Measurements from ENCODE around the gene OR4E2.
"Not testable (repeated sequence)": the region's sequence is repeated elsewhere in the genome, so short reads cannot be mapped to it uniquely, and the experiment has no call there.

OR4E2 gene, protein sequence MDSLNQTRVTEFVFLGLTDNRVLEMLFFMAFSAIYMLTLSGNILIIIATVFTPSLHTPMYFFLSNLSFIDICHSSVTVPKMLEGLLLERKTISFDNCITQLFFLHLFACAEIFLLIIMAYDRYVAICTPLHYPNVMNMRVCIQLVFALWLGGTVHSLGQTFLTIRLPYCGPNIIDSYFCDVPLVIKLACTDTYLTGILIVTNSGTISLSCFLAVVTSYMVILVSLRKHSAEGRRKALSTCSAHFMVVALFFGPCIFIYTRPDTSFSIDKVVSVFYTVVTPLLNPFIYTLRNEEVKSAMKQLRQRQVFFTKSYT

GRCh38 chr14:21653331-21653885 is at the start of gene OR4E2:
TSS of gene OR4E2 (plus strand) at chr14:21653835. CDS start at chr14:21665083, 11,248 bp downstream.
- no peak for DNase-seq (ENCODE audit: low read depth)

DNA sequence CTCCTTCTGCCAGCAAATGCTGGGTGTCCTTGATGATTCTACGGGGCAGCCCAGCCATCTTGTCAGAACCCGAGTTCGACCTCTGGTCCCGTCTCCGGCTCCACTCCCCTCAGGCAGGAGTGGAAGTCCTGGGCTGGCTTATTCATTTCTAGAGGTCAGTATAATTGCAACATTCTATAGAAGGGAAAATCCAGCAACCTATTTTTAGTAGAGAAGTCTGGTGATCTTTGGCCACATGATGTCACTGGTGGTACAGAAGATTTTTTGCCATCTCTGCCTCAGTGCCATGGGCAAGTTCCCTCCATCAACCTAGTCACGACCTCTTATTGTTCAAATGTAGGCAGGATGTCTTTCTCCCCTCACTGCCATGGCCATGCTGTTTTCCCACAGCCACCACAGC is 41.3 kb upstream of the OR4E2 start:
- DNase-seq (ENCODE audit: low read depth): peak; percentile 9

GRCh38 chr14:21614240-21614639 is 39.4 kb upstream of the OR4E2 start:
- DNase-seq (ENCODE audit: low read depth): no peak

DNA sequence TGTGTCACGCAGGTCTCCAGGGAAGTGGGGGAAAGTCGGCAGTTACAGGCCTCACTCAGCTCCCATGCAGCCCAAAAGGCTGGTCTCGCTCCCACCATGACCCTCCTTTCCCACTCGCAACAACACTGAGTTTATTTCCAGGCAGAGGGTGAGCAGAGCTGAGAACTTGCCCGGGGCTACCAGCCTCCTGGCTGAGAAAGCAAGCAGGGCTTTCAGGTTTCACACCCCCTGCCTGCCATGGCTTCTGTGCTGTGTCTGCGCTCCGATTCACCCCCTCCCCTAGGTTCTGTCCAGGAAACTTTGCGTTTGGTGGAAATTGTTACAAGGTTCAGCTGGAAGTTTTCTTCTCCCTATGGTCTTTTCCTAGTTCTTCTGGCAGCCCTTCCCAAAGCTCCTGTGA is 36.0 kb upstream of the OR4E2 start:
- DNase-seq (ENCODE audit: low read depth): no peak

DNA sequence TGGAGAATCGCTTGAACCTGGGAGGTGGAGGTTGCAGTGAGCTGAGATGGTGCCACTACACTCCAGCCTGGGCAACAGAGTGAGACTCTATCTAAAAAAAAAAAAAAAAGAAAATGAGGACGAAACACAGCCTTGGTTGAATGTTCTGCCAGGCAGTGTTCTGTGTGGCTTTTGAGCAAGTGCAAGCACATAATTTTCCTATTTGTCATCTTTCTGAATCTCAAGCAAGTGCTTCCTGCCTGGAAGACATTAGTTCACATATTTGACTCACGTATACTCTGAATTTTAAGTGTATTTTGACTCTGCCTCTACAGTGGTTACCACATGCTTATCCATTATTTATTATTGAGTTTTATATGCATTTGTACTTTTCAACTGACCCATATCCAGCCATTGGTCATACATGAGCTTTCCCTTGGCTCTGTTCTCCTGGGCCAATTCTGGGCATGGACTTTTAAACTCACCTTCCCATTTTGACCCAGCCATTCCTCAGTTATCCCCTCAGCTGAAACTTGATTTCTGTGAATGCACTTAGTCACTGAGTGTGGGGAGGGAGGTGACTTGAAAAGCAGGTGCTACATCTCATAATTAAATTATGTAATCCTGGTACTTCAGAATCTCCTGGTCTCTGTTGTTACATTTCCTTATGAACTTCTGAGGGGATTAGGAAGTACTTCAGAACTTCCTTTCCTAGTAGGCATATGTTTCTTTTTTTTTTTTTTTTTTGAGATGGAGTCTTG is 27.0 kb upstream of the OR4E2 start:
- peak; percentile 57 for DNase-seq (ENCODE audit: low read depth)

- DNase-seq (ENCODE audit: low read depth): not testable (repeated sequence)
Observed at GRCh38 chr14:21630503-21630902, 23.1 kb upstream of the OR4E2 start.

- no peak for DNase-seq (ENCODE audit: low read depth)
Observed at GRCh38 chr14:21631084-21631483, 22.6 kb upstream of the OR4E2 start.

- no peak for DNase-seq (ENCODE audit: low read depth)
Observed at GRCh38 chr14:21634840-21635239, 18.8 kb upstream of the OR4E2 start, which contains the start of gene OR10G2. TSS of gene OR10G2 (minus strand) at chr14:21634940. CDS start at chr14:21634842, 98 bp downstream.

GRCh38 chr14:21642683-21643082 is 11.0 kb upstream of the OR4E2 start:
- no peak for DNase-seq (ENCODE audit: low read depth)

DNA sequence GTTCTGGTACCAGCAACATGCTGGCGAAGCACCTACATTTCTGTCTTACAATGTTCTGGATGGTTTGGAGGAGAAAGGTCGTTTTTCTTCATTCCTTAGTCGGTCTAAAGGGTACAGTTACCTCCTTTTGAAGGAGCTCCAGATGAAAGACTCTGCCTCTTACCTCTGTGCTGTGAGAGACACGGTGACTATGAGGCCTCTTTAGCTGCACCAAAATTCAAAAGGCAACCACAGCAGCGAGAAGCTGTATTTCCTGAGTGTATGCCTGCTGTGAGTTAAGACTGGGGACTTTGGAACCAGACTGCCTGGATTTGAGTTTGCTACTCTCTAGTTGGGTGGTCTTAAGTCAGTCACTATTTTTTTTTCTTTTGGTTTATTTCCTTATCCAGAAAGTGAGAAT is 10.2 kb upstream of the OR4E2 start:
- no peak for DNase-seq (ENCODE audit: low read depth)

DNA sequence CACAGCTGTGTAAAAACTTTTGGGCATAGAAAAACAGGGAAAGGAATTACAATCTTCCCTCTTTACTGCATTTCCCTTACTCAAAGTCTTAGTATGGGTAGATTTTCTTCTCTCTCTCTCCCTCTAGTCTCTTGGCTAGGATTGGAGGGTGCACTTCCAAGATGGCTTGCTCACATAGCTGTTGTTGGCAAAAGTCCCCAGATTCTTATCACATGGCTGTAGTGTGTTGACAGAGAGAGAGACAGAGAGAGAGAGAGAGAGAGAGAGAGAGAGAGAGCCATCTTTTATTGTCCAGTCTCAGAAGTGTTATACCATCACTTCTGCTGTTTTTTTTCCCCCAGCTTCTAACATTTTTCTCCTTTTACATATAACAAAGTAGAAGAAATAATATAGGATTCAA is 6.3 kb upstream of the OR4E2 start:
- peak; percentile 11 for DNase-seq (ENCODE audit: low read depth)

DNA sequence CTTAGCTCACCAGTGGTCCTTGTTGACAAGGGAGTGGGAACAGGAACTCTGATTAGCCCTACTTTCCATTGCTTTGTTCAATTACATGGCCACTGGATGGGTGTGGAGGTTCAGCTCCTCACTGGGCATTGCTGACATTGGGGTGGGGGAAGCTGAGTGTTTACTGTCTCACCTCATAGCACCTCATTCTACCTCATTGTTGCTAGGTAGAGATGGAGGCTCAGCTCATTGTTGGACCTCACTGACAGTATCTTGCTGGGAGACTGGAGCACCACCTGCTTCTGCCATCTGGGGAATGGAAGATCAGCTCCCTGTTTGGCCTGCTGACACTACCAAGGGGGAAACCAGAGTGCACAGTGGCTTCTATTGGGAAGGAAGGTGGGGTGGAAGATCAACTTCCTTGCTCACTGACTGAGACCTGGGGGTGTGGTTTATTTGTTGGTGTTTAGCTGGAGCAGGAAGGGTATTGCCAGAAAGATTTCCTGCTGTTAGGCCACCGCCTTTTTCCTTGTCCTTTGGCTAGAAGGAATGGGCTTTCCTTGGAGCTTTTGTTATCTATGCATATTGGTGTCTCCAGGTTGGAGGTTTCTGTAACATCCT is 1.3 kb upstream of the OR4E2 start:
- DNase-seq (ENCODE audit: low read depth): no peak

- DNase-seq (ENCODE audit: low read depth): no peak
Observed at GRCh38 chr14:21654215-21654614, 580 bp downstream of the OR4E2 start.

- DNase-seq (ENCODE audit: low read depth): no peak
Observed at GRCh38 chr14:21656980-21657379, 3.3 kb downstream of the OR4E2 start.

- peak; percentile 93 for DNase-seq (ENCODE audit: low read depth)
Observed at GRCh38 chr14:21668377-21668776, 14.7 kb downstream of the OR4E2 start.

DNA sequence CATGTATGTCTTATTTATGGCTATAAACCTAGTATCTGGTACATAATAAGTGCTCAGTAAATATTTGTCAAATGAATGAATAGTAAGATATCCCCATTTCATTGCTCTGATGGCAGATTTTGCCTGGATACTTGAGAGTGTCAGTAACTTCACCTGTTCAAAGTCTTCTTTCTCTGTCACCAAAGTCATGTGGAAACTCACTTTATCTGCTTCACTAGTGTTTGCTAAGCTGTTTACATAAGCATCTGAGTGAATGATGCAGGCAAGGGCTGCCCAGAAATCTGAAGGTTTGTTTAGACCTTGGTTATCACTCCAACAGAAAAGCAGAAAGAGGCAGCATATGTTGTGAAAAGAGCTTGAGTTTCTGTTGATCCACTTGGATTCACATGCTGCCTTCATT is 15.6 kb downstream of the OR4E2 start:
- no peak for DNase-seq (ENCODE audit: low read depth)

DNA sequence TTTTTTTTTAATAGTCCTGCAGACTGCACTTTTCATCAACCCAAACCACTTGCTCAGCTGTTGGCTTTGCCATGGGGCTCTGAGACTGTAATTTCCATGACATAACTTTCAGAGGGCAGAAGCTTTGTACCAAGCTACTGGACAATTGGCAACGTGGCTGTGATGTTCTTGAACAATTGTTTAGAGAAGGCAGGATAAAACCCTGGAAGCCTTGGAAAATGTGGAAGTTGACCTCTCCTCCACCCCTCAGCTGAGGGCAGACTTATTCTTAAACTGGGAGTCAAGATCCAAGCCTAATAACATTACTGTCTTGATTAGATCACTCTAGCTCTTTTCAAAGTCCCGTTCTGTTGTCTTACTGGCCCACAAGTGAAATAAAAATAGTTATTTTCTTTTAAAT is 17.7 kb downstream of the OR4E2 start:
- DNase-seq (ENCODE audit: low read depth): no peak

DNA sequence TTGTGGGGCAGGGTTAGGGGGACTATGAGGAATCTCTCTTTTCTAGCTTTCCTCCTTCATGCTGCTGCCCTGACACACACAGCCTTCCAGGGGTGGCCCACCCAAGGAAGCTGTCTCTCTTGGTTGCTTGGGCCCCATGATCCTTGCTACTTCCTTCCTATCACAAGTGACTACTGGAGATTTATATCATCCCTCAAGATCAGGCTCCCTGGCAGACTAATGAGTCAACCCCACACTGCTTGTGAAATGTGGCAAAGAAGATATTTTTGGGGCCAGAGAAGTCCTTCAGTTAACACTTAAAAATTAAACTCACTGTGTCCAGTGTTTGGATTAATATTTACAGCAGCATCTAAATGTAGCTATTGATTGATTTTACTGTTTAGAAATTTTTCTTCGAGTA is 18.5 kb downstream of the OR4E2 start:
- peak; percentile 64 for DNase-seq (ENCODE audit: low read depth)

DNA sequence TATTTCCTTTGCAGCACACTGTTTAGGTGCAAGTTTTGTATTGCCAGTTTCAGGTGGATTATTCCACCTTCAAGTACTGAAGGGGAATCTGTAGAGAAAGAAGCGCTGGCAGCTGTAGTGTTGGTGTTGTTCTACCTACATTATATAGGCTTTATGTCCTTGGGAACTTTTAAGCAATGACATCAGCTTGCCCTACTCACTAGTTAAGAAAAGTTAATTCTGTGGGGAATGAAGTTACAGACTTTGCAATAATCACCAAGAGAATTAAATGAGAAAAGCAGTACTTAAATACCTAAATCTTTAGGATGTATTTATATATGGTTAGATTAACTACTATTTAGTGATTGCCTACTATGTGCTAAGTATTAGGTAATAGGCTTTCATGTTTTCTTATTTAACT is 20.1 kb downstream of the OR4E2 start, which contains the start of gene OR4E1:
TSS of gene OR4E1 (minus strand) at position 101 of the 400 bp plus-strand sequence. CDS start 2,883 bp downstream, outside the sequence.
- DNase-seq (ENCODE audit: low read depth): no peak

DNA sequence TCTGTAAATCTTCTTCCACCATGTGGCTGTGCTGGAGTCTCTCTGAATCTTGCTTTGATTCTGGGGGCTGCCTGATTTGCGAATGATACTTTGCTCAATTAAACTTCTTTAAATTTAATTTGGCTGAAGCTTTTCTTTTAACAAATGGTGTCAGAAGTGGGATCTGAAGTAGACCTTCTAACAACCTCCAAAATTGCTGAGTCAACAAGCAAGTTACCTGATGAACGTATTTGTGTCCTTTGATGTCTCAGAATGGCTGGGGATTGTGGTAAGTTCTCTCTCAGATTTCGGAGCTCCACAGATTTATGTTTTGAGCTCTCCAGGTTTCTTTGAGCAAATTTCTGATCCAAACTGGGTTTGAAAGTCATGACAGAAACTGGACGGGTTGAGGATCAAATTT is 21.9 kb downstream of the OR4E2 start:
- DNase-seq (ENCODE audit: low read depth): no peak

DNA sequence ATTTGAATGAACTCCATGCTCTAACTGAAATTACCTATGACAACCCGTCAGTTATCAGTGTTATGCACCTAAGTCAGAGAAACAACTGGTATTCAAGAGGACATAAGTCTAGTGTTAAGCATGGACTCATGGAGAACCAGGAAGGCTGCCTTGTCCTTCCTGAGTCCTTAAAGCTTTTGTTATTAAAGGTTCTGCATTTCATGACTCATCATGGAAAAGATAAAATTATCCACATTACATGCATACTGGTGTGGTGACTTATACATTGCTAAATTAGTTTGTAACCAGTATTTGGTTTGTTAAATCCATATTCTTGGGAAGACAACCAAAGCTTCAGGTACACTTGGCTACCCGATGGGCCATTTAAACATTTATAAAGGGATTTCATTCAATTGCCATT is 26.4 kb downstream of the OR4E2 start:
- peak; percentile 86 for DNase-seq (ENCODE audit: low read depth)

DNA sequence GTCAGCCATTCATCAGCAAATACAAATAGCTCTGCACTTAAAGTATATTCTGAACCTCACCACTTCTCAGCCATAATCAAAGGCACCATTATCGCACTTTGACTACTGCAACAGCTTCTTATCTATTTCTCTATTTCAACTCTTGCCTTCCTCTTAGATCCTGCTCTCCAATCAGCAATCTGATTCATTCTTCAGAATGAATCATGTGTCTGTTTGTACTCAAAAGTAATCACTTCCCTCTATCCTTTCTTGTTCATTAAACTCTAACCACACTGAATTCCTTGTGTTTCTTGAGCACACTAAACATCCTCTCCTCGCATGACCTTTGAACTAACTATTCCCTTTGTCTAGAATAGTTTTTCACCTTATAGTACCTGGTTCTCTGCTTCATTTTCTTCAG is 32.8 kb downstream of the OR4E2 start:
- DNase-seq (ENCODE audit: low read depth): peak; percentile 24

GRCh38 chr14:21694425-21694824 is 40.8 kb downstream of the OR4E2 start:
- no peak for DNase-seq (ENCODE audit: low read depth)
